ENCODE measurements around the gene TCFL5. TPM values are rescaled to one million over a fixed set of nuclear protein-coding genes. Genes with fewer than 3 reads are reported as not detected.

The TCFL5 gene
- total RNA-seq, 1 donor from 2014 or later = 12.2 TPM

GRCh38 chr20:62907384-62908317 lies 46.0 kb upstream of the TCFL5 start:
- Mint-ChIP-seq H3K4me1 (no peaks in the 10 kb centered on the region), H3K36me3 (peaks cover 55% of the 10 kb centered on the region), H3K27ac (no peak overlapping the region), H3K4me3 (no peak overlapping the region), H3K9me3 (no peaks in the 10 kb centered on the region), H3K27me3 (ENCODE audit: low read depth) (no peaks in the 10 kb centered on the region)
- no peak for DNase-seq (ENCODE audit: low spot score in 2 of 2, unreplicated experiment in 2 of 2)
- TF ChIP-seq CTCF (IDR thresholded peaks at IDR 0.05; ENCODE audit: unreplicated experiment) = peak; percentile 17

- no peak overlapping the region for H3K4me3 Mint-ChIP-seq
Observed at GRCh38 chr20:62906647-62907375, 45.2 kb upstream of the TCFL5 start.

GRCh38 chr20:62906209-62906608 lies 44.6 kb upstream of the TCFL5 start:
- H3K27me3 Mint-ChIP-seq (ENCODE audit: low read depth) = no peaks in the 10 kb centered on the region
- H3K27ac Mint-ChIP-seq = no peak overlapping the region
- peaks cover 56% of the 10 kb centered on the region for H3K36me3 Mint-ChIP-seq
- no peak for TF ChIP-seq CTCF (IDR thresholded peaks at IDR 0.05; ENCODE audit: unreplicated experiment)
- no peaks in the 10 kb centered on the region for H3K9me3 Mint-ChIP-seq
- H3K4me1 Mint-ChIP-seq = no peaks in the 10 kb centered on the region
- no peak overlapping the region for H3K4me3 Mint-ChIP-seq
- no peak for DNase-seq (ENCODE audit: low spot score in 2 of 2, unreplicated experiment in 2 of 2)

More at GRCh38 chr20:62906647-62907375, 45.2 kb upstream of the TCFL5 start:
- Mint-ChIP-seq H3K27ac (no peak overlapping the region), H3K4me1 (no peaks in the 10 kb centered on the region), H3K27me3 (ENCODE audit: low read depth) (no peaks in the 10 kb centered on the region), H3K9me3 (no peaks in the 10 kb centered on the region), H3K36me3 (peaks cover 58% of the 10 kb centered on the region)
- DNase-seq (ENCODE audit: low spot score in 2 of 2, unreplicated experiment in 2 of 2) = no peak
- TF ChIP-seq CTCF (IDR thresholded peaks at IDR 0.05; ENCODE audit: unreplicated experiment) = no peak

- no peak for TF ChIP-seq CTCF (IDR thresholded peaks at IDR 0.05; ENCODE audit: unreplicated experiment)
- Mint-ChIP-seq H3K4me3 (no peak overlapping the region), H3K27ac (no peak overlapping the region), H3K4me1 (peaks cover 4% of the 10 kb centered on the region), H3K9me3 (no peaks in the 10 kb centered on the region), H3K27me3 (ENCODE audit: low read depth) (no peaks in the 10 kb centered on the region), H3K36me3 (peaks cover 53% of the 10 kb centered on the region)
- no peak for DNase-seq (ENCODE audit: low spot score in 2 of 2, unreplicated experiment in 2 of 2)
Observed at GRCh38 chr20:62905536-62906117, 44.0 kb upstream of the TCFL5 start.

- peaks cover 39% of the 10 kb centered on the region for H3K36me3 Mint-ChIP-seq
- no peak for DNase-seq (ENCODE audit: low spot score in 2 of 2, unreplicated experiment in 2 of 2)
- TF ChIP-seq CTCF (IDR thresholded peaks at IDR 0.05; ENCODE audit: unreplicated experiment) = no peak
- H3K4me1 Mint-ChIP-seq = peaks cover 27% of the 10 kb centered on the region
- H3K9me3 Mint-ChIP-seq = no peaks in the 10 kb centered on the region
- no peaks in the 10 kb centered on the region for H3K27me3 Mint-ChIP-seq (ENCODE audit: low read depth)
- no peak overlapping the region for H3K27ac Mint-ChIP-seq
- H3K4me3 Mint-ChIP-seq = no peak overlapping the region
Observed at GRCh38 chr20:62902926-62903615, 41.4 kb upstream of the TCFL5 start.

Data from mesothelial cell of epicardium (in vitro differentiated cells).